A549 (cell line): Measurements from ENCODE around the gene JAKMIP1. TPM values are rescaled to one million over a fixed set of nuclear protein-coding genes. Genes with fewer than 3 reads are reported as not detected.

Experiments used
- ATAC-seq, 2 experiments: fragments of 200-7000 bp in 1 of 2; fragments of >200 bp in 1 of 2; cut with Nextera tagmentation in 1 of 2; cut with Tn5 transposase in 1 of 2; 3 replicates each; pipeline versions ENCODE4 v1.8.0 to v1.9.1; 2018 to 2020; ENCODE audit warnings: mild to moderate bottlenecking in 1 of 2, moderate library complexity in 1 of 2
- CTCF ChIA-PET: fragments of 300-600 bp; sonication (Branson Sonifier 250); formaldehyde crosslinking; extraction: SDS; loops from one replicate; lab custom pipeline; 2021; ENCODE audit warnings: antibody characterized with exemption, inconsistent platforms; lab: Yijun Ruan, JAX
- POLR2A ChIA-PET: fragments of 350-600 bp; formaldehyde crosslinking; extraction: SDS; loops from one replicate; lab custom pipeline; 2021; ENCODE audit warnings: antibody characterized with exemption, inconsistent platforms; lab: Yijun Ruan, JAX
- DNase-seq, 2 experiments: peaks; one replicate each; pipeline versions ENCODE4 v3.0.0 to v3.0.0-alpha.2; 2011 to 2016; ENCODE audit warnings: low read depth in 1 of 2, low spot score in 1 of 2
- FAIRE-seq: peaks from 2 replicates; lab custom pipeline; 2011; peaks lifted over from hg19 to GRCh38; lab: Jason Lieb, UNC
- H3K27ac ChIP-seq, 2 experiments: fragments of >200 bp; sonication (Bioruptor Twin); formaldehyde crosslinking; 3 replicates each; pipeline ENCODE4 v1.5.1; 2016 to 2017
- H3K4me1 ChIP-seq: fragments of >200 bp; sonication (Bioruptor Twin); formaldehyde crosslinking; 3 replicates; pipeline ENCODE4 v1.6.1; 2016
- H3K4me2 ChIP-seq: fragments of >200 bp; sonication (Bioruptor Twin); formaldehyde crosslinking; 3 replicates; pipeline ENCODE4 v1.6.1; 2016
- H3K4me3 ChIP-seq: fragments of >200 bp; sonication (Bioruptor Twin); formaldehyde crosslinking; 3 replicates; pipeline ENCODE4 v1.5.1; 2016
- H3K9me3 ChIP-seq: fragments of >200 bp; sonication (Bioruptor Twin); formaldehyde crosslinking; 3 replicates; pipeline ENCODE4 v1.6.1; 2016
- CBX2 ChIP-seq: fragments of 200-600 bp; sonication (generic); IDR thresholded peaks from 2 replicates; pipeline ENCODE4 v1.6.1; 2016; ENCODE audit warnings: low read depth, mild to moderate bottlenecking, borderline replicate concordance
- CBX8 ChIP-seq: fragments of 200-600 bp; sonication (generic); IDR thresholded peaks from 2 replicates; pipeline ENCODE4 v1.6.1; 2016
- EHMT2 ChIP-seq: fragments of 200-600 bp; sonication (generic); IDR thresholded peaks from 2 replicates; pipeline ENCODE4 v1.6.1; 2016; ENCODE audit warnings: antibody characterized with exemption, low read depth, mild to moderate bottlenecking, moderate library complexity
- FOSL2 ChIP-seq, 2 experiments: fragments of 450-650 bp in 1 of 2; fragments of >200 bp in 1 of 2; sonication (Bioruptor Twin) in 1 of 2; formaldehyde crosslinking; IDR thresholded peaks; 2 replicates each; pipeline versions ENCODE4 v1.5.0 to v1.6.1; 2016 to 2020; ENCODE audit warnings: mild to moderate bottlenecking in 1 of 2, moderate library complexity in 1 of 2
- HOXB13 ChIP-seq: fragments of 250-450 bp; sonication (Bioruptor Pico); IDR thresholded peaks from 2 replicates; pipeline ENCODE4 v1.5.0; 2020; ENCODE audit warnings: low read depth, mild to moderate bottlenecking, moderate library complexity
- MYC ChIP-seq: IDR thresholded peaks from 2 replicates; pipeline ENCODE4 v1.6.1; 2012; ENCODE audit warnings: mild to moderate bottlenecking, inconsistent platforms, low read length, improper control_type of control experiment, borderline replicate concordance
- NFE2L2 ChIP-seq: fragments of 150-350 bp; conservative IDR thresholded peaks from 2 replicates; pipeline ENCODE4 v1.6.1; 2014; ENCODE audit warnings: low read length
- NPAS2 ChIP-seq: fragments of 250-450 bp; sonication (Bioruptor Pico); IDR thresholded peaks from 2 replicates; pipeline ENCODE4 v1.8.0; 2022; ENCODE audit warnings: mild to moderate bottlenecking, moderate library complexity, borderline replicate concordance
- POLR2A ChIP-seq: IDR thresholded peaks from 2 replicates; pipeline ENCODE4 v1.6.1; 2012; ENCODE audit warnings: mild to moderate bottlenecking, low read length
- RAD21 ChIP-seq, 2 experiments: fragments of >200 bp in 1 of 2; sonication (Bioruptor Twin) in 1 of 2; formaldehyde crosslinking in 1 of 2; IDR thresholded peaks in 1 of 2; conservative IDR thresholded peaks in 1 of 2; 2 replicates in 1 of 2; 3 replicates in 1 of 2; pipeline ENCODE4 v1.6.1; 2012 to 2018; ENCODE audit warnings: inconsistent platforms in 1 of 2
- RARB ChIP-seq: fragments of 250-450 bp; sonication (Bioruptor Pico); IDR thresholded peaks from 2 replicates; pipeline ENCODE4 v1.8.0; 2021; ENCODE audit warnings: mild to moderate bottlenecking, moderate library complexity
- RFX5 ChIP-seq: fragments of 450-650 bp; IDR thresholded peaks from 2 replicates; pipeline ENCODE4 v1.7.1; 2014; ENCODE audit warnings: antibody characterized with exemption, mild to moderate bottlenecking, moderate library complexity
- SMC3 ChIP-seq: fragments of >200 bp; sonication (Bioruptor Twin); formaldehyde crosslinking; IDR thresholded peaks from 3 replicates; pipeline ENCODE4 v1.6.1; 2018; ENCODE audit warnings: inconsistent platforms
- TFCP2L1 ChIP-seq: fragments of 250-450 bp; sonication (Bioruptor Pico); IDR thresholded peaks from 2 replicates; pipeline ENCODE4 v1.5.0; 2021; ENCODE audit warnings: mild to moderate bottlenecking
- TP53 ChIP-seq: fragments of 250-450 bp; sonication (Bioruptor Pico); IDR thresholded peaks from 2 replicates; pipeline ENCODE4 v1.5.0; 2021; ENCODE audit warnings: mild to moderate bottlenecking, moderate library complexity
- ZC3H11A ChIP-seq: fragments of 450-650 bp; IDR thresholded peaks from 2 replicates; pipeline ENCODE4 v1.6.1; 2014; ENCODE audit warnings: antibody characterized with exemption, mild to moderate bottlenecking
- ZFP36 ChIP-seq: fragments of 450-650 bp; IDR thresholded peaks from 2 replicates; pipeline ENCODE4 v1.6.1; 2014; ENCODE audit warnings: borderline replicate concordance; ENCODE audit not compliant: partially characterized antibody
- ZNF302 ChIP-seq: fragments of 250-450 bp; sonication (Bioruptor Pico); IDR thresholded peaks from 2 replicates; pipeline ENCODE4 v1.9.0; 2021; ENCODE audit warnings: inconsistent platforms, mild to moderate bottlenecking, moderate library complexity
- WGBS: methylation state at CpG from one replicate; pipeline ENCODE4 v1.1.6; 2017; ENCODE audit errors: missing lambda C conversion rate; 5-methylcytosine and 5-hydroxymethylcytosine counted together
- polyA plus RNA-seq, 4 experiments: library from polyadenylated mRNA; depleted of rRNA in 3 of 4; stranded (reverse); fragments of >200 nt; fragmentation: RNase III in 1 of 4; extraction: RNeasy Plus Mini Kit Qiagen cat#74134 plus additional on column Dnase treatment in 1 of 4; gene quantifications; 2 replicates in 3 of 4; 3 replicates in 1 of 4; pipeline ENCODE4 v1.2.3, GENCODE V29; 2011 to 2017
- TF ChIP-seq, protein P1 (sequence below): fragments of >200 bp; sonication (Bioruptor Twin); formaldehyde crosslinking; IDR thresholded peaks from 3 replicates; pipeline ENCODE4 v1.6.1; 2016
- TF ChIP-seq, protein P2 (sequence below): fragments of 250-450 bp; sonication (Bioruptor Pico); IDR thresholded peaks from 2 replicates; pipeline ENCODE4 v1.5.0; 2021; ENCODE audit warnings: mild to moderate bottlenecking, moderate library complexity, borderline replicate concordance
- TF ChIP-seq, protein P3 (sequence below): fragments of 150-350 bp; IDR thresholded peaks from 2 replicates; pipeline ENCODE4 v1.6.1; 2014; ENCODE audit warnings: low read depth, mild to moderate bottlenecking, low read length
- TF ChIP-seq, protein P4 (sequence below): IDR thresholded peaks from 2 replicates; pipeline ENCODE4 v1.6.1; 2012; ENCODE audit warnings: low read depth, borderline replicate concordance
- TF ChIP-seq, protein P5 (sequence below): fragments of >200 bp; sonication (Bioruptor Twin); formaldehyde crosslinking; IDR thresholded peaks from 3 replicates; pipeline ENCODE4 v1.5.1; 2016
- TF ChIP-seq, protein P6 (sequence below): IDR thresholded peaks from 2 replicates; pipeline ENCODE4 v1.6.1; 2012

The JAKMIP1 gene
- polyA plus RNA-seq, 2 of the 4 experiments (the other 2 are of a cell fraction): not detected

DNA sequence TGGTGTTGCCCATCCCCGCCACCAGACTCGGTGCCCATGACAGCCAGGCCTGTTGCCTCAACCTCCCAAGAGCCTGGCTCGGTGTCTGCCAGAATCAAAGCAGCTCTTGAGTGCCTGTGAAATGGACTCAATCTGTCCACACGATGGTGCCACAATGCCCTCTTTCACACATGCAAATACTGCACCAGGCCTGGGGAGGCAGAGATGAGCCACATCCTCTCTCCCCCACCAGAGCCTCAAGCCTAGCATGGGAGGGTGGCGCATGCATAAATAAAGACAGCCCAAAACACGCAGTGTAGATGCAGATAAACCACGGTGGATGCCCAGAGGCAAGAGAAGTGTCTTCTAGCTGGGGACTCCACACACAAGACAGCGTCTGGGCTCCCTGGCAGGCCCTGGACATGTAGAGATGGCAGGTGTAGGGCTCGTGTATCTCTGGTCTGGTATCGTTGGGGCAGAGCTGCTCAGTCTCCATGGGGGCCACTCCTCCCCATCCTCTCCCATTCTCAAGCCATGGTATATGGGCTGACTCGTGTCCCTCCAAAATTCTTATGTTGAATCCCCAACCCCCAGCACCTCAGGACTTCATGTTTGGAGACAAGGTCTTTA, 65.6 kb downstream of the JAKMIP1 start:
- CTCF ChIA-PET: no interaction called here

DNA sequence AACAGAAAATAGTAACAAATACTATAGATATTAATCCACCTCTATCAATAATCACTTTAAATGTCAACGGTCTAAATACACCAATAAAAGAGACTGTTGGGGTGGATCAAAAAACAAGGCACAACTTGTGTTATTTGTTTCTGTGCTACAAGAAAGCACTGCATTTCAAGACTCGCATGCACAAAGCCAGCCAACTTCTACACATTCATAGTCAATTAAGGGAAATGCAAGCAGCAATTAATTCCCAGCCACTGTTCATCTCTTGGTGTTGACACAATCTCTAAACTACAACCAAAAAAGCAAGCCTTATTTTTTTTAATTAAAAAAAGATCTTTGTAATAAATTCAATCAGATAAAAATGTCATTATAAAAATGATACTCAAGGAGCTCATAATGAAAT, 67.6 kb downstream of the JAKMIP1 start:
- CTCF ChIA-PET: no interaction called here
- WGBS: 29% methylated on average over 2 of the region's 2 CpGs
- DNase-seq (no peak), ATAC-seq (no peak), FAIRE-seq (no peak)
- no peak overlapping the region for H3K27ac ChIP-seq
- POLR2A ChIA-PET: no interaction called here
- H3K4me1 ChIP-seq: no peaks in the 10 kb centered on the region
- H3K4me2 ChIP-seq: no peak overlapping the region
- no peaks in the 10 kb centered on the region for H3K9me3 ChIP-seq
- H3K4me3 ChIP-seq: no peak overlapping the region
- no peak for TF ChIP-seq ZNF302 (CRISPR knock-in tag)
- TF ChIP-seq, protein P1, sequence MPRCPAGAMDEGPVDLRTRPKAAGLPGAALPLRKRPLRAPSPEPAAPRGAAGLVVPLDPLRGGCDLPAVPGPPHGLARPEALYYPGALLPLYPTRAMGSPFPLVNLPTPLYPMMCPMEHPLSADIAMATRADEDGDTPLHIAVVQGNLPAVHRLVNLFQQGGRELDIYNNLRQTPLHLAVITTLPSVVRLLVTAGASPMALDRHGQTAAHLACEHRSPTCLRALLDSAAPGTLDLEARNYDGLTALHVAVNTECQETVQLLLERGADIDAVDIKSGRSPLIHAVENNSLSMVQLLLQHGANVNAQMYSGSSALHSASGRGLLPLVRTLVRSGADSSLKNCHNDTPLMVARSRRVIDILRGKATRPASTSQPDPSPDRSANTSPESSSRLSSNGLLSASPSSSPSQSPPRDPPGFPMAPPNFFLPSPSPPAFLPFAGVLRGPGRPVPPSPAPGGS: no peak
- TF ChIP-seq CBX8: no peak
- TF ChIP-seq CBX2: no peak
- TF ChIP-seq, protein P2, sequence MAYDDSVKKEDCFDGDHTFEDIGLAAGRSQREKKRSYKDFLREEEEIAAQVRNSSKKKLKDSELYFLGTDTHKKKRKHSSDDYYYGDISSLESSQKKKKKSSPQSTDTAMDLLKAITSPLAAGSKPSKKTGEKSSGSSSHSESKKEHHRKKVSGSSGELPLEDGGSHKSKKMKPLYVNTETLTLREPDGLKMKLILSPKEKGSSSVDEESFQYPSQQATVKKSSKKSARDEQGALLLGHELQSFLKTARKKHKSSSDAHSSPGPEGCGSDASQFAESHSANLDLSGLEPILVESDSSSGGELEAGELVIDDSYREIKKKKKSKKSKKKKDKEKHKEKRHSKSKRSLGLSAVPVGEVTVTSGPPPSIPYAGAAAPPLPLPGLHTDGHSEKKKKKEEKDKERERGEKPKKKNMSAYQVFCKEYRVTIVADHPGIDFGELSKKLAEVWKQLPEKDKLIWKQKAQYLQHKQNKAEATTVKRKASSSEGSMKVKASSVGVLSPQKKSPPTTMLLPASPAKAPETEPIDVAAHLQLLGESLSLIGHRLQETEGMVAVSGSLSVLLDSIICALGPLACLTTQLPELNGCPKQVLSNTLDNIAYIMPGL (CRISPR knock-in tag): no peak
- TF ChIP-seq, protein P3, sequence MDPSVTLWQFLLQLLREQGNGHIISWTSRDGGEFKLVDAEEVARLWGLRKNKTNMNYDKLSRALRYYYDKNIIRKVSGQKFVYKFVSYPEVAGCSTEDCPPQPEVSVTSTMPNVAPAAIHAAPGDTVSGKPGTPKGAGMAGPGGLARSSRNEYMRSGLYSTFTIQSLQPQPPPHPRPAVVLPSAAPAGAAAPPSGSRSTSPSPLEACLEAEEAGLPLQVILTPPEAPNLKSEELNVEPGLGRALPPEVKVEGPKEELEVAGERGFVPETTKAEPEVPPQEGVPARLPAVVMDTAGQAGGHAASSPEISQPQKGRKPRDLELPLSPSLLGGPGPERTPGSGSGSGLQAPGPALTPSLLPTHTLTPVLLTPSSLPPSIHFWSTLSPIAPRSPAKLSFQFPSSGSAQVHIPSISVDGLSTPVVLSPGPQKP: no peak
- no peak for TF ChIP-seq NFE2L2
- TF ChIP-seq, protein P4, sequence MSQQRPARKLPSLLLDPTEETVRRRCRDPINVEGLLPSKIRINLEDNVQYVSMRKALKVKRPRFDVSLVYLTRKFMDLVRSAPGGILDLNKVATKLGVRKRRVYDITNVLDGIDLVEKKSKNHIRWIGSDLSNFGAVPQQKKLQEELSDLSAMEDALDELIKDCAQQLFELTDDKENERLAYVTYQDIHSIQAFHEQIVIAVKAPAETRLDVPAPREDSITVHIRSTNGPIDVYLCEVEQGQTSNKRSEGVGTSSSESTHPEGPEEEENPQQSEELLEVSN: no peak
- no peak for TF ChIP-seq TP53 (CRISPR knock-in tag)
- TF ChIP-seq RAD21 (conservative IDR thresholded peaks at IDR 0.05 in 1 of 2, IDR thresholded peaks at IDR 0.05 in 1 of 2): no peak
- TF ChIP-seq ZFP36: no peak
- no peak for TF ChIP-seq TFCP2L1 (CRISPR knock-in tag)
- no peak for TF ChIP-seq ZC3H11A
- TF ChIP-seq RARB (CRISPR knock-in tag): no peak
- no peak for TF ChIP-seq NPAS2 (CRISPR knock-in tag)
- TF ChIP-seq RFX5: no peak

More for the DNA sequence above, 65.6 kb downstream of the JAKMIP1 start:
- DNase-seq (peak; percentile 31 to 56), FAIRE-seq (no peak), ATAC-seq (peak; percentile 86 to 96)
- no peaks in the 10 kb centered on the region for H3K4me1 ChIP-seq
- H3K27ac ChIP-seq: no peak overlapping the region
- POLR2A ChIA-PET: no interaction called here
- no peak overlapping the region for H3K4me3 ChIP-seq
- H3K9me3 ChIP-seq: no peaks in the 10 kb centered on the region
- no peak overlapping the region for H3K4me2 ChIP-seq
- TF ChIP-seq, protein P1: no peak
- TF ChIP-seq EHMT2 (no peak), FOSL2 (IDR thresholded peaks at IDR 0.05) (no peak), FOSL2 (CRISPR knock-in tag; IDR thresholded peaks at IDR 0.05) (no peak), NFE2L2 (no peak), HOXB13 (CRISPR knock-in tag) (no peak), MYC (no peak), ZFP36 (no peak), POLR2A (no peak), RAD21 (conservative IDR thresholded peaks at IDR 0.05 in 1 of 2, IDR thresholded peaks at IDR 0.05 in 1 of 2) (peak; percentile 17 to 41; a peak in 2 of 5 replicates), CBX8 (no peak), ZNF302 (CRISPR knock-in tag) (no peak), SMC3 (no peak)
- TF ChIP-seq, protein P5, sequence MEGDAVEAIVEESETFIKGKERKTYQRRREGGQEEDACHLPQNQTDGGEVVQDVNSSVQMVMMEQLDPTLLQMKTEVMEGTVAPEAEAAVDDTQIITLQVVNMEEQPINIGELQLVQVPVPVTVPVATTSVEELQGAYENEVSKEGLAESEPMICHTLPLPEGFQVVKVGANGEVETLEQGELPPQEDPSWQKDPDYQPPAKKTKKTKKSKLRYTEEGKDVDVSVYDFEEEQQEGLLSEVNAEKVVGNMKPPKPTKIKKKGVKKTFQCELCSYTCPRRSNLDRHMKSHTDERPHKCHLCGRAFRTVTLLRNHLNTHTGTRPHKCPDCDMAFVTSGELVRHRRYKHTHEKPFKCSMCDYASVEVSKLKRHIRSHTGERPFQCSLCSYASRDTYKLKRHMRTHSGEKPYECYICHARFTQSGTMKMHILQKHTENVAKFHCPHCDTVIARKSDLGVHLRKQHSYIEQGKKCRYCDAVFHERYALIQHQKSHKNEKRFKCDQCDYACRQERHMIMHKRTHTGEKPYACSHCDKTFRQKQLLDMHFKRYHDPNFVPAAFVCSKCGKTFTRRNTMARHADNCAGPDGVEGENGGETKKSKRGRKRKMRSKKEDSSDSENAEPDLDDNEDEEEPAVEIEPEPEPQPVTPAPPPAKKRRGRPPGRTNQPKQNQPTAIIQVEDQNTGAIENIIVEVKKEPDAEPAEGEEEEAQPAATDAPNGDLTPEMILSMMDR: peak; percentile 18; the same call in 1 of the 3 replicates
- TF ChIP-seq, protein P3: no peak
- TF ChIP-seq, protein P6, sequence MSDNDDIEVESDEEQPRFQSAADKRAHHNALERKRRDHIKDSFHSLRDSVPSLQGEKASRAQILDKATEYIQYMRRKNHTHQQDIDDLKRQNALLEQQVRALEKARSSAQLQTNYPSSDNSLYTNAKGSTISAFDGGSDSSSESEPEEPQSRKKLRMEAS: no peak
- WGBS: 33% methylated on average over 8 of the region's 11 CpGs
